NCI-H1417 treated with DMSO at 0.1 percent for 48 hours (cell line): ENCODE data around the gene NDUFV3.
A peak's percentile ranks its signal among the peaks of the same experiment; 100 is the strongest.
"Not testable (repeated sequence)": the region's sequence is repeated elsewhere in the genome, so short reads cannot be mapped to it uniquely, and the experiment has no call there.

Experiments used
- DNase-seq: peaks from one replicate; lab custom pipeline; 2025; lab: John Stamatoyannopoulos, UW

Gene NDUFV3

GRCh38 chr21:42857216-42857615 is 35.9 kb upstream of the NDUFV3 start:
- no peak for DNase-seq

GRCh38 chr21:42858185-42858847 is 34.8 kb upstream of the NDUFV3 start:
- DNase-seq = no peak

GRCh38 chr21:42858957-42859890 is 33.9 kb upstream of the NDUFV3 start:
- DNase-seq = no peak

- no peak for DNase-seq
Observed at GRCh38 chr21:42859891-42860230, 33.2 kb upstream of the NDUFV3 start.

- no peak for DNase-seq
Observed at GRCh38 chr21:42860345-42860744, 32.8 kb upstream of the NDUFV3 start.

GRCh38 chr21:42861311-42861847 is 31.7 kb upstream of the NDUFV3 start:
- DNase-seq = no peak

- no peak for DNase-seq
Observed at GRCh38 chr21:42861848-42862400, 31.2 kb upstream of the NDUFV3 start.

GRCh38 chr21:42862774-42863503 is 30.2 kb upstream of the NDUFV3 start:
- DNase-seq = no peak

- no peak for DNase-seq
Observed at GRCh38 chr21:42863504-42863870, 29.6 kb upstream of the NDUFV3 start.

GRCh38 chr21:42864286-42864685 is 28.8 kb upstream of the NDUFV3 start:
- no peak for DNase-seq

GRCh38 chr21:42864815-42865775 is 28.0 kb upstream of the NDUFV3 start:
- DNase-seq = no peak

GRCh38 chr21:42865776-42866160 is 27.3 kb upstream of the NDUFV3 start:
- DNase-seq = no peak

GRCh38 chr21:42868196-42868595 is 24.9 kb upstream of the NDUFV3 start:
- DNase-seq = no peak

GRCh38 chr21:42873096-42873495 is 20.0 kb upstream of the NDUFV3 start:
- no peak for DNase-seq

GRCh38 chr21:42875811-42876210 is 17.3 kb upstream of the NDUFV3 start:
- not testable (repeated sequence) for DNase-seq

GRCh38 chr21:42878678-42878992 is 14.5 kb upstream of the NDUFV3 start:
- no peak for DNase-seq

- peak; percentile 92 for DNase-seq
Observed at GRCh38 chr21:42878993-42879787, 13.9 kb upstream of the NDUFV3 start, which contains the start of gene WDR4. TSS of gene WDR4 (minus strand) at chr21:42879539. CDS start at chr21:42879495, 44 bp downstream.

GRCh38 chr21:42880352-42880751 is 12.8 kb upstream of the NDUFV3 start:
- DNase-seq = no peak

GRCh38 chr21:42883921-42884320 is 9.2 kb upstream of the NDUFV3 start:
- no peak for DNase-seq

GRCh38 chr21:42887326-42887725 is 5.8 kb upstream of the NDUFV3 start:
- DNase-seq = no peak
